GM12891 (cell line): Measurements from ENCODE around the gene MEGF8.

Experiments used
- DNase-seq: peaks from one replicate; pipeline ENCODE4 v3.0.0; 2011; ENCODE audit warnings: low spot score; ENCODE audit not compliant: insufficient read length
- FAIRE-seq: peaks from 2 replicates; lab custom pipeline; 2011; peaks lifted over from hg19 to GRCh38; lab: Jason Lieb, UNC
- PAX5 ChIP-seq: IDR thresholded peaks from 2 replicates; pipeline ENCODE4 v1.6.1; 2011; ENCODE audit warnings: low read length, moderate library complexity, mild to moderate bottlenecking; ENCODE audit not compliant: insufficient read depth, severe bottlenecking
- POLR2A ChIP-seq: IDR thresholded peaks from 2 replicates; pipeline ENCODE4 v1.6.1; 2011; ENCODE audit warnings: low read depth, low read length, control low read depth
- POLR2AphosphoS5 ChIP-seq: IDR thresholded peaks from 2 replicates; pipeline ENCODE4 v1.6.1; 2011; ENCODE audit warnings: low read depth, low read length, control low read depth
- POU2F2 ChIP-seq: IDR thresholded peaks from 2 replicates; pipeline ENCODE4 v1.6.1; 2011; ENCODE audit warnings: low read depth, mild to moderate bottlenecking, control low read depth, low read length, moderate library complexity
- SPI1 ChIP-seq: IDR thresholded peaks from 2 replicates; pipeline ENCODE4 v1.6.1; 2011; ENCODE audit warnings: low read depth, low read length, control low read depth
- TAF1 ChIP-seq: IDR thresholded peaks from 2 replicates; pipeline ENCODE4 v1.6.1; 2011; ENCODE audit warnings: low read depth, low read length, control low read depth

MEGF8 gene

DNA sequence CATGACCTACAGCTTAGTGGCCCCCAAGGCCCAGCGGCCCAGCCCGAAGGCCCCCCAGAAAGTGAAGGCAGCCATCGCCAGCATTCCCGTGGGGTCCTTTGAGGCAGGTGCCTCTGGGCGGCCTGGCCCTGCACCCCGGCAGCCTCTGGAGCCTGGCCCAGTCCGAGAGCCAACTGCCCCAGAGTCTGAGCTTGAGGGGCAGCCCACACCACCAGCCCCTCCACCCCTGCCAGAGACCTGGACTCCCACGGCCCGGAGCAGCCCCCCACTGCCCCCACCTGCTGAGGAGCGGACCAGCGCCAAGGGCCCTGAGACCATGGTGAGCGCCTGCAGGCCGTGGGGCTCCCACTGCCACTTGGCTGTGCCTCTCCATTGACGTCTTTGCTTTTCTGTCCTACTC, 32.5 kb upstream of the MEGF8 start:
- FAIRE-seq (no peak), DNase-seq (no peak)
- TF ChIP-seq PAX5 (no peak), SPI1 (no peak), POLR2A (no peak), POU2F2 (no peak), POLR2AphosphoS5 (no peak), TAF1 (no peak)

GRCh38 chr19:42293540-42293939, 31.9 kb upstream of the MEGF8 start:
- TF ChIP-seq PAX5 = no peak
- TF ChIP-seq POLR2A = no peak
- DNase-seq (no peak), FAIRE-seq (no peak)

DNA sequence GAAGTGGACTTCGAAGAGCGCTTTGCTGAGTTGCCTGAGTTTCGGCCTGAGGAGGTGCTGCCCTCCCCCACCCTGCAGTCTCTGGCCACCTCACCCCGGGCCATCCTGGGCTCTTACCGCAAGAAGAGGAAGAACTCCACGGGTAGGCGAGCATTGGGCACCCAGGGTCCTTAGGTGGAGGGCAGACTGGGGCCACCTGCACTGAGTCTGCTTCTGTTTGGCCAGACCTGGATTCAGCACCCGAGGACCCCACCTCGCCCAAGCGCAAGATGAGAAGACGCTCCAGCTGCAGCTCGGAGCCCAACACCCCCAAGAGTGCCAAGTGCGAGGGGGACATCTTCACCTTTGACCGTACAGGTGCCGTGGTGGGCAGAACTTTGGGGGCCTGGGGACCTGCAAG, 31.5 kb upstream of the MEGF8 start:
- DNase-seq = no peak
- FAIRE-seq = no peak
- TF ChIP-seq POU2F2 = no peak
- TF ChIP-seq PAX5 = no peak
- no peak for TF ChIP-seq TAF1

- no peak for TF ChIP-seq POU2F2
- no peak for TF ChIP-seq POLR2A
- TF ChIP-seq POLR2AphosphoS5 = no peak
- TF ChIP-seq SPI1 = no peak
- no peak for TF ChIP-seq PAX5
- TF ChIP-seq TAF1 = no peak
- FAIRE-seq = no peak
- no peak for DNase-seq
Measured at GRCh38 chr19:42294471-42295137, 30.8 kb upstream of the MEGF8 start.

DNA sequence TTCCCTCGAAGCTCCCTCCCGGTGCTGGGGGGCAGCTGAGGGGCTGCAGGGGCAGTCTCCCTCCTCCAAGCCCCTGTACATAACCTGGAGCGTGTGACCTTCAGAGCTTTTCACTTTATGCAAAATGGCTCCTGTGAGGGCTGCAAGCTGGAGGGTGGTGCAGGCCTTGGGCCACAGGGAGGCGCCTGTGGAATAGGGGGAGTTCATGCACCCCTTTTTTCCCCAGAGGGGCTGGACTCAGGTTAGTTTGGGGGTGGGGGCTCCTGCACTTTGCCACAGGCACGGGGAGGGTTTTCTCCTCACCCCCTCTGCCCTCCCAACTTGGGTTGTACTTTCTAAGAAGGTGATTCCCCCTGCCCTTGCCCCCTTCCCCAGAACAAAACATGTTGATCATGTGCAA, 30.1 kb upstream of the MEGF8 start:
- DNase-seq = no peak
- no peak for FAIRE-seq
- TF ChIP-seq PAX5 (no peak), POU2F2 (no peak), TAF1 (no peak), POLR2AphosphoS5 (no peak), POLR2A (no peak), SPI1 (no peak)

GRCh38 chr19:42295831-42296525, 29.5 kb upstream of the MEGF8 start:
- TF ChIP-seq POLR2AphosphoS5 = peak; percentile 43; the same call in 1 of the 2 replicates
- TF ChIP-seq POLR2A = peak; percentile 36; the same call in 1 of the 2 replicates
- TF ChIP-seq PAX5 = no peak
- TF ChIP-seq SPI1 = no peak
- TF ChIP-seq POU2F2 = 0 out of 2 replicates have a peak, but pooled peaks have one; percentile 27
- TF ChIP-seq TAF1 = no peak
- FAIRE-seq = peak; percentile 99
- peak; percentile 87 for DNase-seq

GRCh38 chr19:42297039-42297438, 28.4 kb upstream of the MEGF8 start:
- no peak for DNase-seq
- FAIRE-seq = no peak
- no peak for TF ChIP-seq PAX5
- no peak for TF ChIP-seq SPI1
- TF ChIP-seq TAF1 = no peak
- TF ChIP-seq POU2F2 = no peak
- no peak for TF ChIP-seq POLR2AphosphoS5
- TF ChIP-seq POLR2A = no peak

- FAIRE-seq (no peak), DNase-seq (no peak)
- TF ChIP-seq SPI1 = no peak
Measured at GRCh38 chr19:42301646-42302203, 23.7 kb upstream of the MEGF8 start, which contains the start of gene PRR19. TSS of gene PRR19 (plus strand) at chr19:42302132. CDS start at chr19:42309585, 7,453 bp downstream.

DNA sequence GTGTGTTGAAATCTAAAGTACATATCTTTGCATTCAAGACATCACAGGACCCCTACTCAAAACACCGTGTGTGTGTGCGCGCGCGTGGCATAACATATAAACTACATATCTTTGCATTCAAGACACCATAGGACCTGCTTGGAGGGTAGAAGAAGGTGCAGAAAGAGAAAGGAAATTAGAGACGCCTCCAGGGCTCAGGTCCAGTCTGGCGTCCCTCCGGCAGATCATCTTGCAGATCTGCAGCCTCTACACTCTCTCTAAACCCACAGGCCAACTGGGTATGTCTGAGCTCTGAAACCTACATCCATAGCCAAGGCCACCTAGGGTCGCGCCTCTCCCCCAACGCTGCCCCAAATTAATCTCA, 22.4 kb upstream of the MEGF8 start:
- DNase-seq (no peak), FAIRE-seq (peak; percentile 5)
- TF ChIP-seq POU2F2 = no peak
- TF ChIP-seq PAX5 = no peak
- TF ChIP-seq POLR2A = no peak
- TF ChIP-seq TAF1 = no peak
- no peak for TF ChIP-seq SPI1
- no peak for TF ChIP-seq POLR2AphosphoS5

DNA sequence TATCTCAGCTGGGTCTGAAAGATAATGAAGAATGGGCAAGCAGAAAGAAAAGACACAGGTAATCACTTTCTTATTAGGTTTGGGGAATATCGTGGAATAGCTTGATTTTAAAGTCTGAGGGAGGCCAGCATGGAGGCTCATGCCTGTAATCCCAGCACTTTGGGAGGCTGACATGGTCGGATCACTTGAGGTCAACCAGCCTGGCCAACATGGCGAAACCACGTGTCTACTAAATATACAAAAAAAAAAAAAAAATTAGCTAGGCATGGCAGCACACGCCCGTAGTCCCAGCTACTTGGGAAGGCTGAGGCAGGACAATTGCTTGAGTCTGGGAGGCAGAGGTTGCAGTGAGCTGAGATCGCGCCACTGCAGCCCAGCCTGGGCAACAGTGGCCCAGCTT, 21.6 kb upstream of the MEGF8 start:
- DNase-seq (no peak), FAIRE-seq (no peak)
- no peak for TF ChIP-seq POU2F2
- no peak for TF ChIP-seq POLR2AphosphoS5
- no peak for TF ChIP-seq PAX5
- no peak for TF ChIP-seq SPI1
- TF ChIP-seq POLR2A = no peak
- no peak for TF ChIP-seq TAF1
